ENCODE results near the gene CYP3A4. TPM values are rescaled to one million over a fixed set of nuclear protein-coding genes. Genes with fewer than 3 reads are reported as not detected.
"Not testable (repeated sequence)": the region's sequence is repeated elsewhere in the genome, so short reads cannot be mapped to it uniquely, and the experiment has no call there.

Gene CYP3A4
- total RNA-seq, 4 donors from 2014 or later, result 10.0 to 44.9 (median 22.1) TPM; not detected in 1

- Histone ChIP-seq H3K27ac (no peak overlapping the region), H3K4me1 (no peaks in the 10 kb centered on the region), H3K27me3 (no peaks in the 10 kb centered on the region), H3K9me3 (no peaks in the 10 kb centered on the region), H3K4me3 (no peak overlapping the region), H3K36me3 (no peaks in the 10 kb centered on the region)
- in situ Hi-C loops (cut with MboI; ENCODE audit: low pct_ligation_motif_present in 1 of 4, low pct_unique_long_range_greater_than_20kb in 1 of 4, low sequenced_read_pairs in 3 of 4), result no loop called here
- TF ChIP-seq CTCF (IDR thresholded peaks at IDR 0.05), result no peak
- TF ChIP-seq POLR2AphosphoS5 (IDR thresholded peaks at IDR 0.05), result no peak
- TF ChIP-seq EP300 (IDR thresholded peaks at IDR 0.05; ENCODE audit: low read depth), result no peak
- no peak for DNase-seq
- WGBS, 2 donors (ENCODE audit: low coverage in 1 of 2), result 88 to 100% methylated on average over 1 to 3 of the region's 3 CpGs
- intact Hi-C loops (cut with DNase I; ENCODE audit: low total_unique reads), result no loop called here
Observed at GRCh38 chr7:99790407-99790806, 6.4 kb upstream of the CYP3A4 start.

GRCh38 chr7:99789441-99790070 is 5.6 kb upstream of the CYP3A4 start:
- in situ Hi-C loops (cut with MboI; ENCODE audit: low pct_ligation_motif_present in 1 of 4, low pct_unique_long_range_greater_than_20kb in 1 of 4, low sequenced_read_pairs in 3 of 4), result no loop called here
- intact Hi-C loops (cut with DNase I; ENCODE audit: low total_unique reads), result no loop called here
- Histone ChIP-seq H3K27ac (no peak overlapping the region), H3K36me3 (no peaks in the 10 kb centered on the region), H3K4me3 (no peak overlapping the region), H3K4me1 (peaks cover 0 to 1% (median 0%) of the 10 kb centered on the region in 4 donors), H3K27me3 (no peaks in the 10 kb centered on the region), H3K9me3 (no peaks in the 10 kb centered on the region)
- no peak for DNase-seq
- TF ChIP-seq POLR2AphosphoS5 (IDR thresholded peaks at IDR 0.05) (no peak), POLR2A (IDR thresholded peaks at IDR 0.05) (no peak), EP300 (IDR thresholded peaks at IDR 0.05; ENCODE audit: low read depth) (no peak), CTCF (IDR thresholded peaks at IDR 0.05) (no peak)
- 74 to 78% methylated on average over 4 of the region's 4 CpGs for WGBS, 2 donors (ENCODE audit: low coverage in 1 of 2)

GRCh38 chr7:99788554-99788953 is 4.6 kb upstream of the CYP3A4 start:
- no peaks in the 10 kb centered on the region for H3K36me3 ChIP-seq
- H3K27ac ChIP-seq, result no peak overlapping the region

GRCh38 chr7:99786726-99787335 is 2.8 kb upstream of the CYP3A4 start:
- intact Hi-C loops (cut with DNase I; ENCODE audit: low total_unique reads), result no loop called here
- 63% methylated on average over 3 of the region's 3 CpGs for WGBS, 2 donors (ENCODE audit: low coverage in 1 of 2)
- peaks cover 0 to 9% (median 0%) of the 10 kb centered on the region in 4 donors for H3K4me1 ChIP-seq
- in situ Hi-C loops (cut with MboI; ENCODE audit: low pct_ligation_motif_present in 1 of 4, low pct_unique_long_range_greater_than_20kb in 1 of 4, low sequenced_read_pairs in 3 of 4), result no loop called here
- no peak overlapping the region for H3K27ac ChIP-seq
- no peaks in the 10 kb centered on the region for H3K36me3 ChIP-seq
- H3K4me3 ChIP-seq, result no peak overlapping the region
- no peak for TF ChIP-seq EP300 (IDR thresholded peaks at IDR 0.05; ENCODE audit: low read depth)
- no peak for TF ChIP-seq POLR2AphosphoS5 (IDR thresholded peaks at IDR 0.05)
- TF ChIP-seq POLR2A (IDR thresholded peaks at IDR 0.05), result no peak
- no peak for TF ChIP-seq CTCF (IDR thresholded peaks at IDR 0.05)
- DNase-seq, result no peak
- H3K9me3 ChIP-seq, result no peaks in the 10 kb centered on the region
- no peaks in the 10 kb centered on the region for H3K27me3 ChIP-seq

More at GRCh38 chr7:99788554-99788953, 4.6 kb upstream of the CYP3A4 start:
- TF ChIP-seq POLR2A (IDR thresholded peaks at IDR 0.05), result no peak
- no peak for TF ChIP-seq CTCF (IDR thresholded peaks at IDR 0.05)
- TF ChIP-seq POLR2AphosphoS5 (IDR thresholded peaks at IDR 0.05), result no peak
- no peak for TF ChIP-seq EP300 (IDR thresholded peaks at IDR 0.05; ENCODE audit: low read depth)
- H3K4me1 ChIP-seq, result peaks cover 0 to 9% (median 0%) of the 10 kb centered on the region in 4 donors
- in situ Hi-C loops (cut with MboI; ENCODE audit: low pct_ligation_motif_present in 1 of 4, low pct_unique_long_range_greater_than_20kb in 1 of 4, low sequenced_read_pairs in 3 of 4) (no loop called here), intact Hi-C loops (cut with DNase I; ENCODE audit: low total_unique reads) (no loop called here)
- no peak for DNase-seq
- no peak overlapping the region for H3K4me3 ChIP-seq
- WGBS, 2 donors (ENCODE audit: low coverage in 1 of 2), result 74 to 100% methylated on average over 1 to 2 of the region's 2 CpGs
- H3K27me3 ChIP-seq, result no peaks in the 10 kb centered on the region
- no peaks in the 10 kb centered on the region for H3K9me3 ChIP-seq

GRCh38 chr7:99785654-99786053 is 1.7 kb upstream of the CYP3A4 start:
- H3K4me3 ChIP-seq; DNase-seq; H3K9me3 ChIP-seq; in situ Hi-C loops (cut with MboI; ENCODE audit: low pct_ligation_motif_present in 1 of 4, low pct_unique_long_range_greater_than_20kb in 1 of 4, low sequenced_read_pairs in 3 of 4); H3K27ac ChIP-seq; intact Hi-C loops (cut with DNase I; ENCODE audit: low total_unique reads); H3K27me3 ChIP-seq; H3K36me3 ChIP-seq; H3K4me1 ChIP-seq: not testable (repeated sequence)
- 85 to 100% methylated on average over 1 to 3 of the region's 3 CpGs for WGBS, 2 donors (ENCODE audit: low coverage in 1 of 2)

Data from transverse colon (tissue), 4 donors.